Nephron progenitor cell (in vitro differentiated cells): Measurements from ENCODE around the gene TREML1.

Experiments used
- DNase-seq: peaks from one replicate; pipeline ENCODE4 v3.0.0; 2021
- H3K27ac Mint-ChIP-seq: 2 replicates; pipeline ENCODE4 v1.8.0; 2021; ENCODE audit warnings: mild to moderate bottlenecking, moderate library complexity, mixed read lengths
- H3K27me3 Mint-ChIP-seq: 2 replicates; pipeline ENCODE4 v1.8.0; 2021; ENCODE audit warnings: mild to moderate bottlenecking, low read depth, mixed read lengths; ENCODE audit not compliant: poor library complexity
- H3K36me3 Mint-ChIP-seq: 2 replicates; pipeline ENCODE4 v1.8.0; 2021; ENCODE audit warnings: low read depth, mixed read lengths
- H3K4me1 Mint-ChIP-seq: 2 replicates; pipeline ENCODE4 v1.8.0; 2021; ENCODE audit warnings: mixed read lengths
- H3K4me3 Mint-ChIP-seq: 2 replicates; pipeline ENCODE4 v1.8.0; 2021; ENCODE audit warnings: mild to moderate bottlenecking, moderate library complexity, mixed read lengths
- H3K9me3 Mint-ChIP-seq: 2 replicates; pipeline ENCODE4 v1.8.0; 2021; ENCODE audit warnings: mild to moderate bottlenecking, moderate library complexity, mixed read lengths
- CTCF ChIP-seq: fragments of 200-600 bp; sonication (generic); IDR thresholded peaks from 2 replicates; pipeline ENCODE4 v1.5.0; 2021; ENCODE audit warnings: antibody characterized with exemption

The TREML1 gene

GRCh38 chr6:41159415-41160082, 5.4 kb upstream of the TREML1 start:
- no peak for DNase-seq
- Mint-ChIP-seq H3K27ac (no peak overlapping the region), H3K27me3 (peaks cover 24% of the 10 kb centered on the region), H3K4me3 (no peak overlapping the region), H3K36me3 (no peaks in the 10 kb centered on the region), H3K9me3 (no peaks in the 10 kb centered on the region), H3K4me1 (peaks cover 10% of the 10 kb centered on the region)
- TF ChIP-seq CTCF = no peak

- no peaks in the 10 kb centered on the region for H3K36me3 Mint-ChIP-seq
- peaks cover 10% of the 10 kb centered on the region for H3K4me1 Mint-ChIP-seq
- no peak overlapping the region for H3K4me3 Mint-ChIP-seq
- no peaks in the 10 kb centered on the region for H3K9me3 Mint-ChIP-seq
- peaks cover 21% of the 10 kb centered on the region for H3K27me3 Mint-ChIP-seq
- no peak for DNase-seq
- no peak for TF ChIP-seq CTCF
- no peak overlapping the region for H3K27ac Mint-ChIP-seq
These were observed 3.2 kb upstream of the TREML1 start for GRCh38 chr6:41157323-41157722.

GRCh38 chr6:41156771-41157170, 2.6 kb upstream of the TREML1 start:
- TF ChIP-seq CTCF = no peak
- H3K4me3 Mint-ChIP-seq = no peak overlapping the region
- H3K4me1 Mint-ChIP-seq = peaks cover 10% of the 10 kb centered on the region
- H3K9me3 Mint-ChIP-seq = no peaks in the 10 kb centered on the region
- DNase-seq = no peak
- H3K27me3 Mint-ChIP-seq = peaks cover 18% of the 10 kb centered on the region
- no peaks in the 10 kb centered on the region for H3K36me3 Mint-ChIP-seq
- H3K27ac Mint-ChIP-seq = no peak overlapping the region

GRCh38 chr6:41156001-41156400, 1.9 kb upstream of the TREML1 start:
- no peak for TF ChIP-seq CTCF
- Mint-ChIP-seq H3K27me3 (peaks cover 19% of the 10 kb centered on the region), H3K27ac (no peak overlapping the region), H3K4me1 (peaks cover 10% of the 10 kb centered on the region), H3K36me3 (no peaks in the 10 kb centered on the region), H3K9me3 (no peaks in the 10 kb centered on the region), H3K4me3 (no peak overlapping the region)
- DNase-seq = no peak

GRCh38 chr6:41155132-41155805, 1.1 kb upstream of the TREML1 start:
- Mint-ChIP-seq H3K4me1 (peaks cover 10% of the 10 kb centered on the region), H3K9me3 (no peaks in the 10 kb centered on the region), H3K27ac (no peak overlapping the region), H3K4me3 (no peak overlapping the region), H3K36me3 (no peaks in the 10 kb centered on the region), H3K27me3 (peaks cover 16% of the 10 kb centered on the region)
- no peak for DNase-seq
- TF ChIP-seq CTCF = no peak

GRCh38 chr6:41153451-41153850, 696 bp downstream of the TREML1 start:
- H3K27ac Mint-ChIP-seq = no peak overlapping the region
- H3K36me3 Mint-ChIP-seq = no peaks in the 10 kb centered on the region
- DNase-seq = no peak
- H3K9me3 Mint-ChIP-seq = no peaks in the 10 kb centered on the region
- no peak for TF ChIP-seq CTCF
- H3K4me3 Mint-ChIP-seq = no peak overlapping the region
- H3K27me3 Mint-ChIP-seq = peaks cover 16% of the 10 kb centered on the region
- peaks cover 5% of the 10 kb centered on the region for H3K4me1 Mint-ChIP-seq
